Measurements from ENCODE around the gene DOCK8.

DOCK8 gene

GRCh38 chr9:479971-480350, 265.3 kb downstream of the DOCK8 start:
- H4K20me1 ChIP-seq (ENCODE audit: insufficient read depth), result no peaks in the 10 kb centered on the region
- H3K27ac ChIP-seq, result no peak overlapping the region
- H3K27me3 ChIP-seq (ENCODE audit: insufficient read depth, low read depth), result no peaks in the 10 kb centered on the region
- H2AFZ ChIP-seq (ENCODE audit: low read depth), result no peak overlapping the region
- TF ChIP-seq CTCF (conservative IDR thresholded peaks at IDR 0.05; ENCODE audit: low read depth, low read length), result no peak
- no peaks in the 10 kb centered on the region for H3K36me3 ChIP-seq (ENCODE audit: insufficient read depth)
- no peaks in the 10 kb centered on the region for H3K4me1 ChIP-seq (ENCODE audit: low read depth, poor library complexity, severe bottlenecking)
- no peak overlapping the region for H3K9ac ChIP-seq
- no peak overlapping the region for H3K4me3 ChIP-seq (IDR thresholded peaks at IDR 0.05; ENCODE audit: insufficient read depth, low read depth, low read length)
- no peaks in the 10 kb centered on the region for H3K79me2 ChIP-seq (ENCODE audit: insufficient read depth, low read depth)
- no peak overlapping the region for H3K4me2 ChIP-seq

DNA sequence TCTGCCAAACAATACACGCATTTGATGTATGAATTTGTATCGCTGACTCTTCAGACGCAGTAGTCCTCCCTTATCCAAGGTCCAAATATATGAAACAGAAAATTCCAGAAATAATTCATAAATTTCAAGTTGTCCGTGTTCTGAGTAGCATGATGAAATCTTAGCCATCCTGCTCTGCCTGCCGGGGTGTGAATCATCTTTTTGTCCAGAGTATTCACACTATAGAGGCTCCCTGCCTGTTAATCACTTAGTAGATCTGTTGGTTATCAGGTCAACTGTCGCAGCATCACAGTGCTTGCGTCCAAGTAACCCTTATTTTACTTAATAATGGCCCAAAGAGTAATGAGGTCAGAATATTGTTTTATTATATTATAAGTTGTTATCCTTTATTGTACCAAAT, 268.1 kb downstream of the DOCK8 start:
- H3K4me3 ChIP-seq (IDR thresholded peaks at IDR 0.05; ENCODE audit: insufficient read depth, low read depth, low read length), result no peak overlapping the region
- H4K20me1 ChIP-seq (ENCODE audit: insufficient read depth), result no peaks in the 10 kb centered on the region
- H3K79me2 ChIP-seq (ENCODE audit: insufficient read depth, low read depth), result no peaks in the 10 kb centered on the region
- no peaks in the 10 kb centered on the region for H3K27me3 ChIP-seq (ENCODE audit: insufficient read depth, low read depth)
- H3K36me3 ChIP-seq (ENCODE audit: insufficient read depth), result no peaks in the 10 kb centered on the region
- TF ChIP-seq CTCF (conservative IDR thresholded peaks at IDR 0.05; ENCODE audit: low read depth, low read length), result no peak
- H3K4me2 ChIP-seq, result no peak overlapping the region
- no peak overlapping the region for H2AFZ ChIP-seq (ENCODE audit: low read depth)
- no peak overlapping the region for H3K27ac ChIP-seq
- H3K4me1 ChIP-seq (ENCODE audit: low read depth, poor library complexity, severe bottlenecking), result no peaks in the 10 kb centered on the region
- no peak overlapping the region for H3K9ac ChIP-seq

GRCh38 chr9:486156-486555, 271.5 kb downstream of the DOCK8 start:
- Histone ChIP-seq H3K4me1 (ENCODE audit: low read depth, poor library complexity, severe bottlenecking) (no peaks in the 10 kb centered on the region), H3K27ac (no peak overlapping the region), H3K27me3 (ENCODE audit: insufficient read depth, low read depth) (no peaks in the 10 kb centered on the region), H3K4me3 (IDR thresholded peaks at IDR 0.05; ENCODE audit: insufficient read depth, low read depth, low read length) (no peak overlapping the region), H3K36me3 (ENCODE audit: insufficient read depth) (no peaks in the 10 kb centered on the region), H4K20me1 (ENCODE audit: insufficient read depth) (no peaks in the 10 kb centered on the region), H2AFZ (ENCODE audit: low read depth) (no peak overlapping the region), H3K9ac (no peak overlapping the region), H3K79me2 (ENCODE audit: insufficient read depth, low read depth) (no peaks in the 10 kb centered on the region), H3K4me2 (no peak overlapping the region)
- TF ChIP-seq CTCF (conservative IDR thresholded peaks at IDR 0.05; ENCODE audit: low read depth, low read length), result no peak

GRCh38 chr9:487429-487828, 272.8 kb downstream of the DOCK8 start:
- Histone ChIP-seq H3K27ac (no peak overlapping the region), H3K4me3 (IDR thresholded peaks at IDR 0.05; ENCODE audit: insufficient read depth, low read depth, low read length) (no peak overlapping the region), H3K9ac (no peak overlapping the region), H2AFZ (ENCODE audit: low read depth) (no peak overlapping the region), H3K4me1 (ENCODE audit: low read depth, poor library complexity, severe bottlenecking) (no peaks in the 10 kb centered on the region), H3K27me3 (ENCODE audit: insufficient read depth, low read depth) (no peaks in the 10 kb centered on the region), H4K20me1 (ENCODE audit: insufficient read depth) (no peaks in the 10 kb centered on the region), H3K36me3 (ENCODE audit: insufficient read depth) (no peaks in the 10 kb centered on the region), H3K4me2 (no peak overlapping the region), H3K79me2 (ENCODE audit: insufficient read depth, low read depth) (no peaks in the 10 kb centered on the region)
- TF ChIP-seq CTCF (conservative IDR thresholded peaks at IDR 0.05; ENCODE audit: low read depth, low read length), result no peak

DNA sequence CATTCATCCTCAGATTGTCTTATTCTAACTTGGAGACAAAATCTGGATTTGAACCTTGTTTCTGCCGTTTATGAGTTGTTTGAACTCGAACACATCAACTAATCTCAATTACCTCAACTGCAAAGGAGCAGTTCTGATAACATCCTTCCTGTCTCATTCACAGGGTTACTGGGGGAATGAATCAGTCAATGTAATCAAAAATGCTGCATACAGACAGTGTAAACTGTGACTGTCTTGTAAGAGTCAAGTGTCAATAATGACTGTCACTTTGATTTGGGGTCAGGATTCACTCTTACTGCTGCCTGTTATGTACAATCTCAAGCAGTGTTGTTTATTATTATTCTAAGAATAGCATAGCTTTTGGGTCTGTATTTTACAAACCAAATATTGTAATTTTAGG, 273.8 kb downstream of the DOCK8 start:
- no peaks in the 10 kb centered on the region for H4K20me1 ChIP-seq (ENCODE audit: insufficient read depth)

More for the DNA sequence above, 273.8 kb downstream of the DOCK8 start:
- TF ChIP-seq CTCF (conservative IDR thresholded peaks at IDR 0.05; ENCODE audit: low read depth, low read length), result no peak
- Histone ChIP-seq H3K4me1 (ENCODE audit: low read depth, poor library complexity, severe bottlenecking) (no peaks in the 10 kb centered on the region), H3K4me2 (no peak overlapping the region), H3K4me3 (IDR thresholded peaks at IDR 0.05; ENCODE audit: insufficient read depth, low read depth, low read length) (no peak overlapping the region), H3K79me2 (ENCODE audit: insufficient read depth, low read depth) (no peaks in the 10 kb centered on the region), H3K9ac (no peak overlapping the region), H3K27ac (no peak overlapping the region), H3K36me3 (ENCODE audit: insufficient read depth) (no peaks in the 10 kb centered on the region), H3K27me3 (ENCODE audit: insufficient read depth, low read depth) (no peaks in the 10 kb centered on the region), H2AFZ (ENCODE audit: low read depth) (no peak overlapping the region)
